DMS114 treated with DMSO at 0.1 percent for 48 hours (cell line): ENCODE data around the gene TACR3.
"Not testable (repeated sequence)": the region's sequence is repeated elsewhere in the genome, so short reads cannot be mapped to it uniquely, and the experiment has no call there.

Experiments
- DNase-seq: peaks from one replicate; lab custom pipeline; 2025; ENCODE audit not compliant: unreplicated experiment; lab: John Stamatoyannopoulos, UW

The TACR3 gene

GRCh38 chr4:103719830-103720207 is at the start of gene TACR3:
Gene TACR3 (minus strand): TSS chr4:103719985. CDS start chr4:103719675, 310 bp downstream.
- no peak for DNase-seq

DNA sequence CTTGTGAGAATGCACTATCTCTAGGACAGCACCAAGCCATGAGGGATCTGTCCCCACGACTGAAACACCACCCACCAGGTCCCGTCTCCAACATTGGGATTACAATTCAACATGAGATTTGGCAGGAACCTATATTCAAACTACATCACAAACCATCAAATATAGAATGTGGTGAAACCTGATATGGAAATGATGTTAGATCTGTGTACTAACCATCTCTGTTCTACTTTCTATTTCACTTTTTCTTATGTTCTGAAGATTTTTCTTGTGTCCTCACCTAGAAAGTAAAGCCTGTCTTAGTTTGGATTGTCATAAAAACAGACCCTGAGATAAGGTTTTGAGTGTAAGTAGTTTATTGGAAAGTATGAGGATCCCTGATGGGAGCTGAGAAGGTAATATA is 37.8 kb upstream of the TACR3 start:
- DNase-seq, result no peak

GRCh38 chr4:103756741-103757140 is 37.0 kb upstream of the TACR3 start:
- no peak for DNase-seq

DNA sequence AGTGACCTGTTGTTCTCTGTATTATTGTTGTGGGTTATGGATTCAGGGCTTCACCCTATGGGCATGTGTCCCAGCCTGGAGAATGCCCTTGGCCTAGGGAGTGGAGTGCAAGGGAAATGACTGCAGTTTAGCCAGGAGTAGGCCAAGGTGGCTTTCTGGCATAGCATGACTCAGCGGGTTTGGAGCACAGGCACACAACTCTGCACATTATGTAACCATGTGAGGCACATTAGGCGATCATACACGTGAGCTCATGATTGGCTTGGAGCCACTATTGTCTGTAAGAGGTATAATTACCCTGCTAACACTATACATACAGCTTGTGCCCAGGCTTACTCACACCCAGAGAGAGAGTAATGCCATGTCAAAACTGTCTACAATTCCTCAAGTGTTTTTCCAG is 35.1 kb upstream of the TACR3 start:
- DNase-seq, result no peak

DNA sequence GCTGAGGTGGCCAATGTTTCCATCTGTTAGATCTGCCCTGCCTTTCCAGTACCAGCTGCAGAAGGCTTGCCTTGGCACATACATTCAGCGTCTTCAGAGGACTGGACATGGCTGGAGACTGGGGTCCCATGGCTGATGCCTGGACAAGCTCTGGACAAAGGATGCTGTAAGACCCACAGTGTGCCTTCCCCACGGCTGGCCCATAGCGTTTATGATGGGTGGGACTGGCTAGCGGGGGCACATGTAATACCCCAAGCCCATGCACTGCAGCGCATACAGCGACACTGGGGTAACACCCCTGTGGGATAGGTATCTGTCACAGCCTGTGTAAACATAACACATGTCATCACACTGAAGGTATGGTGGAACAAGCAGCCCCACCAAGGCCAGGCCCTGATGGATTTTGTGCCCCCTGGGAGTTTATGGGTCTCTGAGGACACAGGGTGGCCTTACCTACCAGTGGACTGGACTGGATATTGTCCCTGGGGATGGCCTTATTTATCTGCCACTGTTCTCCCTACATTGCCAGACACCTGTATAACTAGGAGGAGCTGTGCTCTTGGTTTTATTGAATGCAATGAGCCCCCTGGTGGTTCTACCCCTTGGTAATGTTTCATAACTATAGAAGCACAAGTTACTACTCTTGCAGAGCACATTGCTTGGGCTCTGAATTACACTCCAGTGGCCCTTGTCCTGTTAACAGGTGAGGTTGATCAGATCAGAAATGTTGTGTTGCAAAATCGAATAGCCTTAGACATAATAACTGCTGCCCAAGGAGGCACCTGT is 34.3 kb upstream of the TACR3 start:
- no peak for DNase-seq

DNA sequence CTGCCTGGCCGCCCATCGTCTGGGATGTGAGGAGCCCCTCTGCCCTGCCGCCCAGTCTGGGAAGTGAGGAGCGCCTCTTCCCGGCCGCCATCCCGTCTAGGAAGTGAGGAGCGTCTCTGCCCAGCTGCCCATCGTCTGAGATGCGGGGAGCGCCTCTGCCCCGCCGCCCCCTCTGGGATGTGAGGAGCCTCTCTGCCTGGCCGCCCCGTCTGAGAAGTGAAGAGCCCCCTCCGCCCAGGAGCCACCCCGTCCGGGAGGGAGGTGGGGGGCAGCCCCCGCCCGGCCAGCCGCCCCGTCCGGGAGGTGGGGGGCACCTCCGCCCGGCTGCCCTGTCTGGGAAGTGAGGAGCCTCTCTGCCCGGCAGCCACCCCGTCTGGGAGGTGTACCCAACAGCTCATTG is 3.4 kb upstream of the TACR3 start:
- not testable (repeated sequence) for DNase-seq

DNA sequence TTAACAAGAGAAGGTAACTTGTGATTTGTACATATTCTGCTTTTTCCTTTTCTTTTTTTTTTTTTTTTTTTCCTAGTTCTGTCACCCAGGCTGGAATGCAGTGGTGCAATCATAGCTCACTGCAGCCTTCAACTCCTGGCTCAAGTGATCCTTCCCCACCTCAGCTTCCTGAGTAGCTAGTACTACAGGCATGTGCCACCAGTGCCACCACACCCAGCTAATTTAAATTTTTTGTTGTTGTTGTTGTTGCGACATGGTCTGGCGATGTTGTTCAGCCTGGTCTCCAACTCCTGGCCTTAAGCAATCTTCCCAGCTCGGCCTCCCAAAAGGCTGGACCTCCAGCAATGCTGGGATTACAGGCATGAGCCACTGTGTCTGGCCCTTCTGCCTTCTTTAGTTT is 1.5 kb upstream of the TACR3 start:
- no peak for DNase-seq

DNA sequence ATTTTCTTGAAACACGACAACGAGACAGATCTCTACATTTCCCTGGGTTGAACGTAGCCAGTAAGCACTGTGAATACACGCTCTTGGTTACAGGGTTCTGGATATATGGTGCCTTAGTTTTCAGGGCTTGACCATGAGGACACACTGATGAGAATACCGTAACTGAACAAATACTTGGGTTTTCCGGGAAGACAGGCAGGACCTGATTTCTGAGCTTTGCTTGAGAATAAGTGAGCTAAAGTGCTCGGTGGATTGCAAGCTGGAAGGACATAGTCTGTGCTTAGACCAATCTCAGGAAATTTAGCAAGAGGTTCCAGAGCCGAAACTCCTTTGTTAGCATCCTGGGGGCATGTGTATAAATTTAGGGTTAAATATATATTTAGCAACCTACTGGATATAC is 876 bp upstream of the TACR3 start:
- DNase-seq, result no peak

DNA sequence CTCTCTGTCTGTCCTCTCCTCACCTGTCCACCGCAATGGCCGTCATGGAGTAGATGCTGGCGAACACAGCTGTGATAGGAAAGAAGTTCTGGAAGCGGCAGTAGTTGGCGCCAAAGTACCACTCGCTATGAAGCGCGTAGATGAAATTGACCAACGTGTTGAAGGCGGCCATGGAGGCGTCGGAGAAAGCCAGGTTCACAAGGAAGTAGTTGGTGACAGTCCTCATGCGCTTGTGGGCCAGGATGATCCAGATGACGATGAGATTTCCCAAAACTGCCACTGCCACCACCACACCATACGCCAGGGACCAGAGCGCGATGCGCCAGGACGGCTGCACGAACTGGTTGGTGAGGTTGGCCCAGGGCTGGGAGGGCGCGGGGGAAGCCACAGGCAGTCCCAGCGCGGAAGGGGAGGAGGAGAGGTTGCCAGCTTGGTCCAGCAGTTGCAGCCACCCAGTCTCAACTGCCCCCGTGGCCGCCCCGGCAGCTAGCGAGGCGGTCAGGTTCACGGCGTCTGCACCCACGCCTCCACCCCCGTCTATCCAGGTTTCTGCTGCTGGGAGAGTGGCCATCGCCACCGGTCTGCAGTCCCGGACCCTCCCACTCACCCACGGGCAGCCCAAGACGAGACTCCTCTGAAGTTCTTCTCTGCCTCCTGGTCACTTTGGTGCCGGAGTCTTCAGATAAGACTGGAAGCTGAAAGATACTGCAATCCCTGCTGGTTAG is 518 bp downstream of the TACR3 start:
- DNase-seq, result no peak

DNA sequence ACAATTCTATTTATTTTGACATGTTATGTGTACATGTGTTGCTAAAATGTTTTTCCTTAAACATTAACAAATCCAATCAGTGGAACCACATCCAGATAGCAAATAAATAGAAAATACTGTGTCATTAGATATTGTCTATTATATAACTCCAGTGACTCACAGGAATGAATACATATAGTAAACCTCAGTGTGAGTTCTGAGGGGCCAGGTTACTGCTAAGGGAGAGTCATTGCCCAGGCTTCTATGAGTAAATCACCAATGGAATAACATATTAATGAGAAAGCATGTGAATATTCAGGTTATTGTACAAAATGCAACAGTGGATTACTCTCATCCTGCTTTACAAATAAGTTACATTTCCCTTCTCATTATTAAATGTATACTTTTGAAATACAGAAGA is 27.2 kb downstream of the TACR3 start:
- no peak for DNase-seq

GRCh38 chr4:103673983-103674382 is 45.8 kb downstream of the TACR3 start:
- DNase-seq, result no peak

DNA sequence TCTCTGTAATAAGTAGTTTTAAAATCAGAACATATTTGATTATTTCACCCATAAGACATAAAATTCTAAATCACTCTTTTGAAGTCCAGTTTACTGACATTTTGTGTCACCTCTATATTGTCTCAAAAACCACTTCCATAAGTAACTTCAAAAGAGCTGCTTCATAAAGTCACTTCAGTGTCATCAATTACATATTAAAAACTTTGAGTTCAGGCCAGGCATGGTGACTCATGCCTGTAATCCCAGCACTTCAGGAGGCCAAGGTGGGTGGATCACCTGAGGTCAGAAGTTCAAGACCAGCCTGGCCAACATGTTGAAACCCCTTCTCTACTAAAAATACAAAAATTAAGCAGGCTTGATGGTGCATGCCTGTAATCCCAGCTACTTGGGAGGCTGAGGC is 53.0 kb downstream of the TACR3 start:
- not testable (repeated sequence) for DNase-seq

GRCh38 chr4:103664436-103665075 is 55.2 kb downstream of the TACR3 start:
- no peak for DNase-seq

- no peak for DNase-seq
Measured at GRCh38 chr4:103648541-103648940, 71.2 kb downstream of the TACR3 start.

DNA sequence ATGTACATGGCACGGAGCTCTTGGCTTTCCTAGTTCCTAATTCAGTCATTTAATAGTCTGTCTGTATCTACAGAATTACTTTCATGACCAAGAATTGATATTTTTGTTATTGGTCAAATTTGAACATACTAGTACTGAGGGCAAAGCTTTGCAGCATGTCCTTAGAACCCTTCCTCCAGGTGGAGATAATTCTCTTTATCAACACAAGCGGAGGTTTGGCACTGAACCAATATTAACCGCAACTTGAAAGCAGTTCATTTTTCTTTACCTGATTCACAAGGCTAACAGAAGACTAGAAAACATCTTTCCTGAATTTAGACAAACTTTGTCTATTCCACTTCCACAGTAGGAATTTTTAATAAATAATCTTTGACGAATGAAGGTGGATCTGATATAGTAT is 73.8 kb downstream of the TACR3 start:
- DNase-seq, result no peak

- no peak for DNase-seq
Measured at GRCh38 chr4:103634236-103634635, 85.5 kb downstream of the TACR3 start.

- DNase-seq, result no peak
Measured at GRCh38 chr4:103626296-103626695, 93.5 kb downstream of the TACR3 start.

GRCh38 chr4:103591841-103592240 is 127.9 kb downstream of the TACR3 start:
- DNase-seq, result no peak

DNA sequence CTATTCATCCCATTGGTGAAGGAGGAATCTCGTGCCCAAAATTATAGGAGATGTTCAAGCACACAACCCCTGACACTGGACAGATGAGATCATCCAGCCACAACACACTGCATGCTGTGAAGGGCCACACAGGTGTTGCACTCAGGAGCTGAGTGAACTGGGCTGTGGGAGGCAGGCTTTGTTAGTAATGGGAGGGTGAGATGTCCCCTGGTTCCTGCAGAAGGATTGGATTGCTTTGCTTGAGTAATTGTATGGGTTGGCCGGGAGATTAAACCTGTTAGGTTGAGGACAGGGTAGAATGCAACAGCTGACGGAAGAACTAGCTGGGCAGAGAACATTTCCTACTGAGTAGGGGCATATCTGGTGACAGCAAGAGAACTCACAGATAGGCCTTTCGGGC is 152.2 kb downstream of the TACR3 start:
- DNase-seq, result no peak

DNA sequence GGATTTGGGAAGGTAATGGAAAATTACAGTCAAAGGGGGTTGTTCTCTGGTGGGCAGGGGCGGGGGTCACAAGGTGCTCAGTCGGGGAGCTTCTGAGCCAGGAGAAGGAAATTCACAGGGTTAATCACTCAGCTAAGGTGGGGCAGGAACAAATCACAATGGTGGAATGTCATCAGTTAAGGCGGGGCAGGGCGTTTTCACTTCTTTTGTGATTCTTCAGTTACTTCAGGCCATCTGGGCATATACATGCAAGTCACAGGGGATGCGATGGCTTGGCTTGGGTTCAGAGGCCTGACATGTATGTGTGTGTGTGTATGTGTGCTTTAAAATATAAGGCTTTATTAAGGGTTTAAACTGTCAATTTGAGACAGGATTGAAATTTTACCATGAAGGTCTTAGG is 160.6 kb downstream of the TACR3 start:
- not testable (repeated sequence) for DNase-seq
